HepG2 (cell line): ENCODE measurements around the gene FAM118A. TPM values are rescaled to one million over a fixed set of nuclear protein-coding genes. Genes with fewer than 3 reads are reported as not detected.

ENCODE experiments used
- CREM ChIP-seq, 2 experiments: sonication (generic) in 1 of 2; formaldehyde crosslinking in 1 of 2; IDR thresholded peaks; 2 replicates each; pipeline versions ENCODE4 v1.4.0 to v1.6.1; 2016 to 2020; ENCODE audit warnings: antibody characterized with exemption in 1 of 2, mild to moderate bottlenecking in 1 of 2, missing genetic modification reagents in 1 of 2
- MBD4 ChIP-seq: IDR thresholded peaks from 2 replicates; pipeline ENCODE4 v1.6.1; 2012; ENCODE audit warnings: low read length, inconsistent platforms, borderline replicate concordance
- MTF1 ChIP-seq: sonication (generic); formaldehyde crosslinking; IDR thresholded peaks from 2 replicates; pipeline ENCODE4 v1.5.0; 2020; ENCODE audit warnings: missing genetic modification reagents
- NR2F2 ChIP-seq: IDR thresholded peaks from 2 replicates; pipeline ENCODE4 v1.6.1; 2012; ENCODE audit warnings: low read depth, inconsistent platforms, borderline replicate concordance
- PAX8 ChIP-seq: sonication (generic); formaldehyde crosslinking; IDR thresholded peaks from 2 replicates; pipeline ENCODE4 v1.8.0; 2022; ENCODE audit warnings: mild to moderate bottlenecking, missing genetic modification reagents, borderline replicate concordance
- POGZ ChIP-seq: sonication (generic); formaldehyde crosslinking; IDR thresholded peaks from 2 replicates; pipeline ENCODE4 v1.4.0; 2020; ENCODE audit warnings: mild to moderate bottlenecking, missing genetic modification reagents
- RELA ChIP-seq: sonication (generic); formaldehyde crosslinking; IDR thresholded peaks from 2 replicates; pipeline ENCODE4 v1.4.0; 2020; ENCODE audit warnings: missing genetic modification reagents
- SALL1 ChIP-seq: sonication (generic); formaldehyde crosslinking; IDR thresholded peaks from 2 replicates; pipeline ENCODE4 v1.8.0; 2022; ENCODE audit warnings: mild to moderate bottlenecking, missing genetic modification reagents
- SOX6 ChIP-seq, 2 experiments: fragments of 450-650 bp in 1 of 2; sonication (generic) in 1 of 2; formaldehyde crosslinking in 1 of 2; IDR thresholded peaks; 2 replicates each; pipeline versions ENCODE4 v1.4.0 to v1.6.1; 2017 to 2020; ENCODE audit warnings: antibody characterized with exemption in 1 of 2, mild to moderate bottlenecking in 1 of 2, missing genetic modification reagents in 1 of 2
- ZNF124 ChIP-seq: sonication (generic); formaldehyde crosslinking; IDR thresholded peaks from 2 replicates; pipeline ENCODE4 v1.4.0; 2020; ENCODE audit warnings: missing genetic modification reagents
- ZNF354B ChIP-seq: sonication (generic); formaldehyde crosslinking; IDR thresholded peaks from 2 replicates; pipeline ENCODE4 v1.8.0; 2022; ENCODE audit warnings: mild to moderate bottlenecking, missing genetic modification reagents
- ZNF619 ChIP-seq: sonication (generic); formaldehyde crosslinking; IDR thresholded peaks from 2 replicates; pipeline ENCODE4 v1.4.0; 2020; ENCODE audit warnings: mild to moderate bottlenecking, missing genetic modification reagents
- ZSCAN9 ChIP-seq: IDR thresholded peaks from 2 replicates; pipeline ENCODE4 v1.6.1; 2016; ENCODE audit warnings: borderline replicate concordance
- polyA plus RNA-seq, 8 experiments: library from polyadenylated mRNA; depleted of rRNA in 3 of 8; stranded (reverse) in 7 of 8; unstranded in 1 of 8; fragments of >200 nt; fragmentation: Illumina TruSeq in 4 of 8; extraction: Trizol in 4 of 8; gene quantifications; 2 replicates each; pipeline versions ENCODE4 v1.2.1 to v1.2.3, GENCODE V29; 2011 to 2016; ENCODE audit warnings: low read depth in 4 of 8, missing spikeins in 1 of 8, mixed read lengths in 1 of 8; ENCODE audit not compliant: insufficient read depth in 1 of 8
- total RNA-seq, 5 experiments: library from RNA; depleted of rRNA; stranded (reverse); fragments of >200 nt; fragmentation: Illumina TruSeq; extraction: Trizol; gene quantifications; 2 replicates each; pipeline ENCODE4 v1.2.3, GENCODE V29; 2016; ENCODE audit warnings: low read depth in 1 of 5
- TF ChIP-seq, protein P1 (sequence below): sonication (generic); formaldehyde crosslinking; IDR thresholded peaks from 2 replicates; pipeline ENCODE4 v1.5.0; 2020; ENCODE audit warnings: mild to moderate bottlenecking, missing genetic modification reagents
- TF ChIP-seq, protein P2 (sequence below): sonication (generic); formaldehyde crosslinking; IDR thresholded peaks from 2 replicates; pipeline ENCODE4 v1.5.1; 2020; ENCODE audit warnings: missing genetic modification reagents, mild to moderate bottlenecking, borderline replicate concordance
- TF ChIP-seq, protein P3 (sequence below): sonication (generic); formaldehyde crosslinking; IDR thresholded peaks from 2 replicates; pipeline ENCODE4 v1.8.0; 2022; ENCODE audit warnings: low read depth, missing genetic modification reagents
- TF ChIP-seq, protein P4 (sequence below): sonication (generic); formaldehyde crosslinking; conservative IDR thresholded peaks from 2 replicates; pipeline ENCODE4 v1.4.0; 2020; ENCODE audit warnings: missing genetic modification reagents
- TF ChIP-seq, protein P5 (sequence below): sonication (generic); formaldehyde crosslinking; IDR thresholded peaks from 2 replicates; pipeline ENCODE4 v1.4.0; 2020; ENCODE audit warnings: missing genetic modification reagents

Gene FAM118A
- total and polyA plus RNA-seq, 2 of the 13 experiments (the other 11 are each of a cell fraction or from before 2014, with no cell fraction given) = 36.7 to 48.2 TPM

DNA sequence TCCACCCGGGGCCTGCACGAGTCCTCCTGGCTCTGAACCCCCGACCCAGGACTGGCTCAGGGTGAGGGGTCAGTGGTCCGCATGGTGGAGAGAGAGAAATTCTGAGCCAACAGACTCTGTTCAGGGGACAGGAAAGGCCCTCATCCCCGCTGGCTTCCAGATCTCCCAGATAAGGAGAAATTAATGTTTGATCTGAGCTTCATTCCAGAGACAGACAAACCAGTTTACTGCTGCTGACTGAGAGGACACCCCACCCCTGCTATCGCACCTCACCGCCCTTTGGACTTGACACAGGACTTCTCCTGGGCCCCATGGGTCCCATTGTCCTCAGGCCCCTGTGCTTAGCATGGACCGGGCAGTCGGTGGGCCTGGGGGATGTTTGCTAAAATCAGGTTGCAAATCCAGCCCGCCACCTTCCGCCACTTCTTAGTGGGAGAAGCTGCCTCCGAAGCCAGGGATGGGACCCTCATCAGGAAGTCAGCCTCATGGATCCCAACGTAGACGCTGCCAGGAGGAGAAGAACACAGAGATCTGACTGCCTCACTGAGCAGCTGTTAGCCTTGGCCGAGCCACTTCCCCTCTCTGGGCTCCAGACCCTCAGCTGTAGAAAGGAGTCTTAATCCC, 36.2 kb upstream of the FAM118A start (continued):
- TF ChIP-seq, protein P1, sequence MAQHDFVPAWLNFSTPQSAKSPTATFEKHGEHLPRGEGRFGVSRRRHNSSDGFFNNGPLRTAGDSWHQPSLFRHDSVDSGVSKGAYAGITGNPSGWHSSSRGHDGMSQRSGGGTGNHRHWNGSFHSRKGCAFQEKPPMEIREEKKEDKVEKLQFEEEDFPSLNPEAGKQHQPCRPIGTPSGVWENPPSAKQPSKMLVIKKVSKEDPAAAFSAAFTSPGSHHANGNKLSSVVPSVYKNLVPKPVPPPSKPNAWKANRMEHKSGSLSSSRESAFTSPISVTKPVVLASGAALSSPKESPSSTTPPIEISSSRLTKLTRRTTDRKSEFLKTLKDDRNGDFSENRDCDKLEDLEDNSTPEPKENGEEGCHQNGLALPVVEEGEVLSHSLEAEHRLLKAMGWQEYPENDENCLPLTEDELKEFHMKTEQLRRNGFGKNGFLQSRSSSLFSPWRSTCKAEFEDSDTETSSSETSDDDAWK = no peak
- TF ChIP-seq ZNF354B (CRISPR knock-in tag) (no peak), CREM (IDR thresholded peaks at IDR 0.05) (peak; percentile 86), CREM (CRISPR knock-in tag; IDR thresholded peaks at IDR 0.05) (no peak), RELA (no peak), SOX6 (IDR thresholded peaks at IDR 0.05) (no peak), SOX6 (CRISPR knock-in tag; IDR thresholded peaks at IDR 0.05) (peak; percentile 99), NR2F2 (peak; percentile 86), ZNF619 (CRISPR knock-in tag) (no peak), ZSCAN9 (CRISPR knock-in tag) (peak; percentile 45; the same call in 1 of the 2 replicates), SALL1 (CRISPR knock-in tag) (peak; percentile 97), MTF1 (CRISPR knock-in tag) (no peak), ZNF124 (CRISPR knock-in tag) (peak; percentile 91; the same call in 1 of the 2 replicates), MBD4 (no peak), PAX8 (0 out of 2 replicates have a peak, but pooled peaks have one; percentile 29), POGZ (CRISPR knock-in tag) (peak; percentile 74)
- TF ChIP-seq, protein P2, sequence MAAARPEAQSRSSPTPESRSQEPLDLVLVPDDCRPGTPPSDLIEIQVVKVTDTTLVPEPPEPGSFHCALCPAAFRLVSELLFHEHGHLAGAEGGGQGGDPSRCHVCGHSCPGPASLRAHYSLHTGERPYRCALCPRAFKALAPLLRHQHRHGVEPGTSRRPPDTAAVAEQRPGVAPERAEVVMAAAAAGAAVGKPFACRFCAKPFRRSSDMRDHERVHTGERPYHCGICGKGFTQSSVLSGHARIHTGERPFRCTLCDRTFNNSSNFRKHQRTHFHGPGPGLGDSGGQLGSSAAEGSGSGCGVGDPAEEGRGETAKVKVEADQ = peak; percentile 71; the same call in 1 of the 2 replicates
- TF ChIP-seq, protein P3, sequence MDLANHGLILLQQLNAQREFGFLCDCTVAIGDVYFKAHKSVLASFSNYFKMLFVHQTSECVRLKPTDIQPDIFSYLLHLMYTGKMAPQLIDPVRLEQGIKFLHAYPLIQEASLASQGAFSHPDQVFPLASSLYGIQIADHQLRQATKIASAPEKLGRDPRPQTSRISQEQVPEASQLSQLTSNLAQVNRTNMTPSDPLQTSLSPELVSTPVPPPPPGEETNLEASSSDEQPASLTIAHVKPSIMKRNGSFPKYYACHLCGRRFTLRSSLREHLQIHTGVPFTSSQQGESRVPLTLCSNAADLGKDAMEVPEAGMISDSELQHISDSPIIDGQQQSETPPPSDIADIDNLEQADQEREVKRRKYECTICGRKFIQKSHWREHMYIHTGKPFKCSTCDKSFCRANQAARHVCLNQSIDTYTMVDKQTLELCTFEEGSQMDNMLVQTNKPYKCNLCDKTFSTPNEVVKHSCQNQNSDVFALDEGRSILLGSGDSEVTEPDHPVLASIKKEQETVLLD (CRISPR knock-in tag) = no peak
- TF ChIP-seq, protein P4, sequence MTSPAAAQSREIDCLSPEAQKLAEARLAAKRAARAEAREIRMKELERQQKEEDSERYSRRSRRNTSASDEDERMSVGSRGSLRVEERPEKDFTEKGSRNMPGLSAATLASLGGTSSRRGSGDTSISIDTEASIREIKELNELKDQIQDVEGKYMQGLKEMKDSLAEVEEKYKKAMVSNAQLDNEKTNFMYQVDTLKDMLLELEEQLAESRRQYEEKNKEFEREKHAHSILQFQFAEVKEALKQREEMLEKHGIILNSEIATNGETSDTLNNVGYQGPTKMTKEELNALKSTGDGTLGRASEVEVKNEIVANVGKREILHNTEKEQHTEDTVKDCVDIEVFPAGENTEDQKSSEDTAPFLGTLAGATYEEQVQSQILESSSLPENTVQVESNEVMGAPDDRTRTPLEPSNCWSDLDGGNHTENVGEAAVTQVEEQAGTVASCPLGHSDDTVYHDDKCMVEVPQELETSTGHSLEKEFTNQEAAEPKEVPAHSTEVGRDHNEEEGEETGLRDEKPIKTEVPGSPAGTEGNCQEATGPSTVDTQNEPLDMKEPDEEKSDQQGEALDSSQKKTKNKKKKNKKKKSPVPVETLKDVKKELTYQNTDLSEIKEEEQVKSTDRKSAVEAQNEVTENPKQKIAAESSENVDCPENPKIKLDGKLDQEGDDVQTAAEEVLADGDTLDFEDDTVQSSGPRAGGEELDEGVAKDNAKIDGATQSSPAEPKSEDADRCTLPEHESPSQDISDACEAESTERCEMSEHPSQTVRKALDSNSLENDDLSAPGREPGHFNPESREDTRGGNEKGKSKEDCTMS (CRISPR knock-in tag) = no peak
- TF ChIP-seq, protein P5, sequence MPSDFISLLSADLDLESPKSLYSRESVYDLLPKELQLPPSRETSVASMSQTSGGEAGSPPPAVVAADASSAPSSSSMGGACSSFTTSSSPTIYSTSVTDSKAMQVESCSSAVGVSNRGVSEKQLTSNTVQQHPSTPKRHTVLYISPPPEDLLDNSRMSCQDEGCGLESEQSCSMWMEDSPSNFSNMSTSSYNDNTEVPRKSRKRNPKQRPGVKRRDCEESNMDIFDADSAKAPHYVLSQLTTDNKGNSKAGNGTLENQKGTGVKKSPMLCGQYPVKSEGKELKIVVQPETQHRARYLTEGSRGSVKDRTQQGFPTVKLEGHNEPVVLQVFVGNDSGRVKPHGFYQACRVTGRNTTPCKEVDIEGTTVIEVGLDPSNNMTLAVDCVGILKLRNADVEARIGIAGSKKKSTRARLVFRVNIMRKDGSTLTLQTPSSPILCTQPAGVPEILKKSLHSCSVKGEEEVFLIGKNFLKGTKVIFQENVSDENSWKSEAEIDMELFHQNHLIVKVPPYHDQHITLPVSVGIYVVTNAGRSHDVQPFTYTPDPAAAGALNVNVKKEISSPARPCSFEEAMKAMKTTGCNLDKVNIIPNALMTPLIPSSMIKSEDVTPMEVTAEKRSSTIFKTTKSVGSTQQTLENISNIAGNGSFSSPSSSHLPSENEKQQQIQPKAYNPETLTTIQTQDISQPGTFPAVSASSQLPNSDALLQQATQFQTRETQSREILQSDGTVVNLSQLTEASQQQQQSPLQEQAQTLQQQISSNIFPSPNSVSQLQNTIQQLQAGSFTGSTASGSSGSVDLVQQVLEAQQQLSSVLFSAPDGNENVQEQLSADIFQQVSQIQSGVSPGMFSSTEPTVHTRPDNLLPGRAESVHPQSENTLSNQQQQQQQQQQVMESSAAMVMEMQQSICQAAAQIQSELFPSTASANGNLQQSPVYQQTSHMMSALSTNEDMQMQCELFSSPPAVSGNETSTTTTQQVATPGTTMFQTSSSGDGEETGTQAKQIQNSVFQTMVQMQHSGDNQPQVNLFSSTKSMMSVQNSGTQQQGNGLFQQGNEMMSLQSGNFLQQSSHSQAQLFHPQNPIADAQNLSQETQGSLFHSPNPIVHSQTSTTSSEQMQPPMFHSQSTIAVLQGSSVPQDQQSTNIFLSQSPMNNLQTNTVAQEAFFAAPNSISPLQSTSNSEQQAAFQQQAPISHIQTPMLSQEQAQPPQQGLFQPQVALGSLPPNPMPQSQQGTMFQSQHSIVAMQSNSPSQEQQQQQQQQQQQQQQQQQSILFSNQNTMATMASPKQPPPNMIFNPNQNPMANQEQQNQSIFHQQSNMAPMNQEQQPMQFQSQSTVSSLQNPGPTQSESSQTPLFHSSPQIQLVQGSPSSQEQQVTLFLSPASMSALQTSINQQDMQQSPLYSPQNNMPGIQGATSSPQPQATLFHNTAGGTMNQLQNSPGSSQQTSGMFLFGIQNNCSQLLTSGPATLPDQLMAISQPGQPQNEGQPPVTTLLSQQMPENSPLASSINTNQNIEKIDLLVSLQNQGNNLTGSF (CRISPR knock-in tag) = no peak
